ENCODE data around the gene PRPF6. TPM values are rescaled to one million over a fixed set of nuclear protein-coding genes. Genes with fewer than 3 reads are reported as not detected.

The PRPF6 gene
- total RNA-seq, 4 donors from 2014 or later = 34.1 to 57.4 (median 45.8) TPM

- TF ChIP-seq CTCF (IDR thresholded peaks at IDR 0.05) (no peak), POLR2A (IDR thresholded peaks at IDR 0.05) (no peak)
- intact Hi-C loops (cut with DNase I) = no loop called here
- no peak for DNase-seq
- H3K4me3 ChIP-seq = peak overlapping the region in 1 of 4 donors; percentile 68
- H3K27me3 ChIP-seq = peaks cover 0 to 90% (median 0%) of the 10 kb centered on the region in 4 donors
- H3K4me1 ChIP-seq = peaks cover 46 to 85% (median 59%) of the 10 kb centered on the region in 3 donors
- peak overlapping the region; percentile 28 to 87 (median 66) for H3K27ac ChIP-seq
- 51 to 66% methylated on average over 2 to 7 of the region's 15 CpGs for WGBS, 2 donors
- H3K36me3 ChIP-seq = no peaks in the 10 kb centered on the region
- H3K9me3 ChIP-seq = no peaks in the 10 kb centered on the region
Observed at GRCh38 chr20:64041040-64041780, 60.3 kb downstream of the PRPF6 start.

GRCh38 chr20:64041781-64042053, 60.8 kb downstream of the PRPF6 start:
- WGBS, 2 donors = no CpG with 5 or more reads among the region's 11 CpGs
- Histone ChIP-seq H3K27me3 (peaks cover 0 to 90% (median 0%) of the 10 kb centered on the region in 4 donors), H3K9me3 (no peaks in the 10 kb centered on the region), H3K4me1 (peaks cover 46 to 85% (median 59%) of the 10 kb centered on the region in 3 donors), H3K36me3 (no peaks in the 10 kb centered on the region), H3K27ac (peak overlapping the region; percentile 28 to 87 (median 66)), H3K4me3 (peak overlapping the region in 3 of 4 donors; percentile 37 to 68 (median 53))
- TF ChIP-seq POLR2A (IDR thresholded peaks at IDR 0.05) (no peak), CTCF (IDR thresholded peaks at IDR 0.05) (no peak)
- no peak for DNase-seq
- intact Hi-C loops (cut with DNase I) = no loop called here

- Histone ChIP-seq H3K27ac (peak overlapping the region; percentile 48 to 87 (median 66)), H3K27me3 (peaks cover 0 to 90% (median under 1%) of the 10 kb centered on the region in 4 donors), H3K4me3 (peak overlapping the region; percentile 29 to 68 (median 45)), H3K4me1 (peaks cover 46 to 81% (median 58%) of the 10 kb centered on the region in 3 donors), H3K9me3 (no peaks in the 10 kb centered on the region), H3K36me3 (no peaks in the 10 kb centered on the region)
- TF ChIP-seq POLR2A (IDR thresholded peaks at IDR 0.05) (no peak), CTCF (IDR thresholded peaks at IDR 0.05) (no peak)
- DNase-seq = no peak
- WGBS, 2 donors = 0 to 20% methylated on average over 1 to 5 of the region's 55 CpGs
- intact Hi-C loops (cut with DNase I) = no loop called here
Observed at GRCh38 chr20:64042054-64042781, 61.3 kb downstream of the PRPF6 start.

GRCh38 chr20:64043768-64044167, 62.8 kb downstream of the PRPF6 start:
- intact Hi-C loops (cut with DNase I) = no loop called here

More at GRCh38 chr20:64043768-64044167, 62.8 kb downstream of the PRPF6 start:
- 82 to 84% methylated on average over 9 of the region's 9 CpGs for WGBS, 2 donors
- peaks cover 42 to 78% (median 46%) of the 10 kb centered on the region in 3 donors for H3K4me1 ChIP-seq
- no peaks in the 10 kb centered on the region for H3K36me3 ChIP-seq
- H3K9me3 ChIP-seq = no peaks in the 10 kb centered on the region
- peak overlapping the region in 1 of 4 donors; percentile 81 for H3K27ac ChIP-seq
- TF ChIP-seq POLR2A (IDR thresholded peaks at IDR 0.05) (no peak), CTCF (IDR thresholded peaks at IDR 0.05) (no peak)
- DNase-seq = no peak
- peaks cover 0 to 90% (median 10%) of the 10 kb centered on the region in 4 donors for H3K27me3 ChIP-seq
- H3K4me3 ChIP-seq = no peak overlapping the region

Data from esophagus squamous epithelium (tissue), 5 donors.